ENCODE measurements around the gene ORC3. TPM values are rescaled to one million over a fixed set of nuclear protein-coding genes. Genes with fewer than 3 reads are reported as not detected.

The ORC3 gene
- total RNA-seq, 1 experiment from 2014 or later, result 46.5 TPM

DNA sequence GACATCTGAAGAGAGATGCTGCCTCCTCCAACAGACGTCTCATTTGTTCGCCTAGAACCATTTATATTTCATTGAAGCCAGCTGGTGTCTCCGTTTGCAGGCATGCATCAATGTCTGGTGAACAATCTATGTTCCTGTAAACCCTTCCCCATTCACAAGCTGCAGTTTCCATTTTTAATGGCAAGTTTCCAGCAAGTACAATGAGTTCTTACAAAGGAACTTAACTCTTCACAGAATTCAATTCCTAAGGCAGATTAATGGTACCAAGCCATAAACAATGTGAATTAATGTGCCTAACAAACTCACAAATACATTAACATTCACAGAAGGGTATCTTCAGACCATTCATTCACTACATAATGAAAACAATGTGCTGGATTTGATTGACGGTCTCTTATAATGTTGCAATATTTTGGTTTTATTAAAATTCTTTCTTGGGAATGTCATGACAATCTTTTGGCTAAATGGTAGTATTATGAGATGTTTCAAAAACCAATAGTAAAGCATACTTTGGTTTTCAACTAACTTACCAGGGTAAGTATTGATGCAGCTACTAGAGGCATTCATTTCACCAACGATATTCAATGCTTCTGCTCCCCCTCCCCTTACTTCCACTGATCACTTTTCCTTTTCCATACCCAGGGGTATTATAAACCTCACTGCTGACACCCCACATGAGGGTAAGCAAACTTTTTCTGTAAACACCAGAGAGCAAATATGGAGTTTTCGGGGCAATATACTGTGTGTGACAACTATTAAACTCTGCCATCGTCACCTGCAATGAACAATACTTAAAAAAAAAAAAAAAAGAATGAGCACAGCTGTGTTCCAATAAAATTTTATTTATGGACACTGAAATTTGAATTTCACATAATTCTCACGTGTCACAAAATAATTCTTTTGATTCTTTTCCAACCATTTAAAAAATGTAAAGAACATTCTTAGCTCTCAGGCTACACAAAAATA lies 107.9 kb downstream of the ORC3 start:
- H3K9me3 ChIP-seq (ENCODE audit: low read depth, low read length, poor library complexity, severe bottlenecking), result no peaks in the 10 kb centered on the region
- no peaks in the 10 kb centered on the region for H3K27me3 ChIP-seq (replicated peaks; ENCODE audit: insufficient read depth, low read depth, low read length, poor library complexity)
- DNase-seq (ENCODE audit: low spot score), result peak; percentile 91
- CTCF ChIA-PET, result interaction anchor here (0.6 to 0.7 kb wide), 3 partner anchors 17 to 631 kb away, joined by 3 to 5 read pairs (median 4); no protein-coding TSS in a partner anchor
- H3K4me3 ChIP-seq (ENCODE audit: low read depth, low read length, poor library complexity, severe bottlenecking), result peak overlapping the region; percentile 94
- TF ChIP-seq EZH2 (IDR thresholded peaks at IDR 0.05; ENCODE audit: borderline replicate concordance, low read depth, low read length, poor library complexity, severe bottlenecking), result no peak
- TF ChIP-seq, protein P1, sequence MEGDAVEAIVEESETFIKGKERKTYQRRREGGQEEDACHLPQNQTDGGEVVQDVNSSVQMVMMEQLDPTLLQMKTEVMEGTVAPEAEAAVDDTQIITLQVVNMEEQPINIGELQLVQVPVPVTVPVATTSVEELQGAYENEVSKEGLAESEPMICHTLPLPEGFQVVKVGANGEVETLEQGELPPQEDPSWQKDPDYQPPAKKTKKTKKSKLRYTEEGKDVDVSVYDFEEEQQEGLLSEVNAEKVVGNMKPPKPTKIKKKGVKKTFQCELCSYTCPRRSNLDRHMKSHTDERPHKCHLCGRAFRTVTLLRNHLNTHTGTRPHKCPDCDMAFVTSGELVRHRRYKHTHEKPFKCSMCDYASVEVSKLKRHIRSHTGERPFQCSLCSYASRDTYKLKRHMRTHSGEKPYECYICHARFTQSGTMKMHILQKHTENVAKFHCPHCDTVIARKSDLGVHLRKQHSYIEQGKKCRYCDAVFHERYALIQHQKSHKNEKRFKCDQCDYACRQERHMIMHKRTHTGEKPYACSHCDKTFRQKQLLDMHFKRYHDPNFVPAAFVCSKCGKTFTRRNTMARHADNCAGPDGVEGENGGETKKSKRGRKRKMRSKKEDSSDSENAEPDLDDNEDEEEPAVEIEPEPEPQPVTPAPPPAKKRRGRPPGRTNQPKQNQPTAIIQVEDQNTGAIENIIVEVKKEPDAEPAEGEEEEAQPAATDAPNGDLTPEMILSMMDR (conservative IDR thresholded peaks at IDR 0.05; ENCODE audit: low read depth, low read length), result no peak
- H3K36me3 ChIP-seq (ENCODE audit: insufficient read depth, low read length, poor library complexity, severe bottlenecking), result no peaks in the 10 kb centered on the region
- intact Hi-C loops (cut with micrococcal nuclease; ENCODE audit: unreplicated experiment), result no loop called here
- peak overlapping the region; percentile 64 for H3K27ac ChIP-seq (ENCODE audit: low read depth, low read length, poor library complexity, severe bottlenecking)
- H3K4me1 ChIP-seq (ENCODE audit: insufficient read depth, low read length, poor library complexity, severe bottlenecking), result peaks cover 36% of the 10 kb centered on the region
- POLR2A ChIA-PET (ENCODE audit: low non-redundant PET), result interaction anchor here (0.7 kb wide), 1 partner anchor 47 kb away, joined by 7 read pairs; no protein-coding TSS in a partner anchor
- no TSS peak for BruUV-seq (replicated peaks)

DNA sequence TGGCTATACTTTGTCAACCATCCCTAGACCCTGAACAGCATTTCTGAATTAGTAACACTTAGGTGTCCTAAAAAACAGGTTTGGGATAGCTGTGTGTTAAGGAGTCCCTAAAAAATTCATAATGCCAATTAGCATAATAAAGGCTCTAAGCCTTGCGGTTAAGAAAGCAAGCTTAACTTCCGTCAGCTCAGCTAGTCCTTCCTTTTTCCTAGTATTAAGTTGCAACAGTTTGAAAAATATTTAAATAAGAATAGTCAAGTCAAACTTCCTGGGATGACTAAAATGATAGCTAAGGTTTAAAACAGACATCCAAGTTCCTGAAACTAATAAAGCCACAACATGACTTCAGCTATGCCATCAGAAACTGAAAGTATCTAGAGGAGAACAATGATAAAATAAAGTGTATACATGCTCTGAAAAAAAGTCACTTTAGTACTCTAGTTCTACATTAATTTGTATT lies 108.6 kb downstream of the ORC3 start:
- Histone ChIP-seq H3K27me3 (replicated peaks; ENCODE audit: insufficient read depth, low read depth, low read length, poor library complexity) (no peaks in the 10 kb centered on the region), H3K9me3 (ENCODE audit: low read depth, low read length, poor library complexity, severe bottlenecking) (no peaks in the 10 kb centered on the region), H3K27ac (ENCODE audit: low read depth, low read length, poor library complexity, severe bottlenecking) (peak overlapping the region; percentile 64), H3K4me1 (ENCODE audit: insufficient read depth, low read length, poor library complexity, severe bottlenecking) (peaks cover 36% of the 10 kb centered on the region), H3K36me3 (ENCODE audit: insufficient read depth, low read length, poor library complexity, severe bottlenecking) (no peaks in the 10 kb centered on the region), H3K4me3 (ENCODE audit: low read depth, low read length, poor library complexity, severe bottlenecking) (peak overlapping the region; percentile 94)
- peak; percentile 87 for DNase-seq (ENCODE audit: low spot score)
- no TSS peak for BruUV-seq (replicated peaks)
- ChIA-PET POLR2A (ENCODE audit: low non-redundant PET) (interaction anchor here (0.6 to 0.7 kb wide), 2 partner anchors 11 to 47 kb away, joined by 7 to 26 read pairs; no protein-coding TSS in a partner anchor), CTCF (interaction anchor here (0.6 to 0.7 kb wide), 2 partner anchors 16 to 41 kb away, joined by 3 to 5 read pairs; no protein-coding TSS in a partner anchor)
- intact Hi-C loops (cut with micrococcal nuclease; ENCODE audit: unreplicated experiment), result no loop called here
- TF ChIP-seq, protein P1 (conservative IDR thresholded peaks at IDR 0.05; ENCODE audit: low read depth, low read length), result no peak
- TF ChIP-seq EZH2 (IDR thresholded peaks at IDR 0.05; ENCODE audit: borderline replicate concordance, low read depth, low read length, poor library complexity, severe bottlenecking), result no peak

DNA sequence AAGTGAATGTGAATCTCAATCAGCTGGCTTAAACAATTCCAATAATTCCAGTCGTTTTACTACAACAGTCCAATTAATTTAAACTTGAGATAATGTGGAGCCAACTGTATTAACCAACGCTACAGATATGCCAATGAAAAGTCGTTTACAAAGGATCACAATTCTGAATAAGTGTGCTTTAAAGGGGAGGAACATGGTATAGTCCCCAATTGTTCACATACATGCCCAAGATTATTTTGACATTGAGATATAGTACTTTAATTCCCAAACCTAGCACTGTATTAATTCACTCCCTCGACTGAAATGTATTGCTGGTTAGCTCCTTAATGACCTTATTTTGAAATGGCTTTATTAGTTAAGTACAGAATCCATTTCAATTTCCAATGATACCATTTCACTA lies 109.6 kb downstream of the ORC3 start:
- Histone ChIP-seq H3K36me3 (ENCODE audit: insufficient read depth, low read length, poor library complexity, severe bottlenecking) (no peaks in the 10 kb centered on the region), H3K27me3 (replicated peaks; ENCODE audit: insufficient read depth, low read depth, low read length, poor library complexity) (no peaks in the 10 kb centered on the region), H3K27ac (ENCODE audit: low read depth, low read length, poor library complexity, severe bottlenecking) (peak overlapping the region; percentile 64), H3K4me1 (ENCODE audit: insufficient read depth, low read length, poor library complexity, severe bottlenecking) (peaks cover 29% of the 10 kb centered on the region), H3K9me3 (ENCODE audit: low read depth, low read length, poor library complexity, severe bottlenecking) (no peaks in the 10 kb centered on the region), H3K4me3 (ENCODE audit: low read depth, low read length, poor library complexity, severe bottlenecking) (peak overlapping the region; percentile 94)
- intact Hi-C loops (cut with micrococcal nuclease; ENCODE audit: unreplicated experiment), result no loop called here
- ChIA-PET POLR2A (ENCODE audit: low non-redundant PET) (interaction anchor here (0.7 kb wide), 1 partner anchor 1076 kb away, joined by 4 read pairs; no protein-coding TSS in a partner anchor), CTCF (no interaction called here)
- DNase-seq (ENCODE audit: low spot score), result no peak
- TF ChIP-seq, protein P1 (conservative IDR thresholded peaks at IDR 0.05; ENCODE audit: low read depth, low read length), result no peak
- no peak for TF ChIP-seq EZH2 (IDR thresholded peaks at IDR 0.05; ENCODE audit: borderline replicate concordance, low read depth, low read length, poor library complexity, severe bottlenecking)
- BruUV-seq (replicated peaks), result no TSS peak
